Activated T-helper 1 cell treated with anti-CD3 and anti-CD28 coated beads, Interleukin-2, amount 50 U/mL, for 16 hours (primary cell): ENCODE measurements around the gene SPSB2.
"Not testable (repeated sequence)": the region's sequence is repeated elsewhere in the genome, so short reads cannot be mapped to it uniquely, and the experiment has no call there.

Experiments used
- DNase-seq, 2 donors: peaks; one replicate each; pipeline ENCODE4 v3.0.0-alpha.2; 2020; ENCODE audit warnings: low read depth in 1 of 2, low spot score in 1 of 2

The SPSB2 gene

GRCh38 chr12:6902448-6902847 lies 29.3 kb upstream of the SPSB2 start:
- DNase-seq: no peak

GRCh38 chr12:6899837-6900519 lies 26.9 kb upstream of the SPSB2 start:
- DNase-seq: no peak

GRCh38 chr12:6899427-6899826 lies 26.3 kb upstream of the SPSB2 start:
- DNase-seq: no peak

- no peak for DNase-seq
Observed at GRCh38 chr12:6896846-6897435, 23.8 kb upstream of the SPSB2 start.

GRCh38 chr12:6894321-6894720 lies 21.2 kb upstream of the SPSB2 start:
- DNase-seq: no peak

- DNase-seq: not testable (repeated sequence)
Observed at GRCh38 chr12:6892683-6893082, 19.6 kb upstream of the SPSB2 start.

- DNase-seq: no peak
Observed at GRCh38 chr12:6891646-6892001, 18.5 kb upstream of the SPSB2 start.

DNA sequence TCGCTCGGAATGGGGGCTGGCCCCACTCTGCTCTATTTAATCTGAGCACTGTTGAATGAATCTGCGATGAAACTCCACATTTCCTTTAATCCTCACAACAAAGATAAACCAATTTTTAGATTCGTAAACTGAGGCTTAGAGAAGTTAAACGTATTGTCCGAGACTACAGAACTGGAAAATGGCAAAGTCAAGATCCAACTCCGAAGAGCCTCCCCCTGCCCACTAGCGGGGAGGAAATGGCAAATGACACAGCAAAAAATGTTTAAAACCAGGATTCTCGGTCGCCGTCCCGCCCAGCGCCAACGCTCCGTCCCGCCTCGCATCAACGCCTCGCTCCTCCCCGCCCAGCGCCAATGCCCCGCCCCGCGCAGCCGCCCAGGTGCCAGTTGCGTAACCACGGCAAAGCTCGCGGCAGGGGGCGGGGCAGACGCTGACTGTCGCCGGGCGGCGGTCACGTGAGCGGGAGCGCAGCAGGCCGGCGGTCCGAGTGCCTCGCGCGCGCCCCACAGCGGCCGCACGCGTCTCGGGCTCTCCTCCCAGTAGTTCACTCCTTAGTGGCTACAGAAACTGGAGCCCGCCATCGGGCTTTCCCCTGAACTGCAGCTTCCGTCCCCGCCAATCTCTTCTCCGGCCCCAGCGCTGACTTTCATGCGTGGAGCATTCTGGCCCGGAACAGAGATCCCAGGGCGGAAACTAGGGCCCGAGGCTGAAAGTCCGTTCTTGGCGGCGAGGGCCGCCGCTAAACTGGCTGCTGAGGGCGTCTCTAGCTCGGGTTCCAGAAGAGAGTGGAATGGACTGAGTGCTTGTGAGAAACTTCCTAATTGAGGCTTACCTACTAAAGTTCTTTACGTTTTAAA lies 17.9 kb upstream of the SPSB2 start:
- peak; percentile 98 to 99 for DNase-seq

- not testable (repeated sequence) for DNase-seq
Observed at GRCh38 chr12:6889775-6890573, 16.9 kb upstream of the SPSB2 start.

- DNase-seq: not testable (repeated sequence)
Observed at GRCh38 chr12:6888794-6889193, 15.7 kb upstream of the SPSB2 start.

DNA sequence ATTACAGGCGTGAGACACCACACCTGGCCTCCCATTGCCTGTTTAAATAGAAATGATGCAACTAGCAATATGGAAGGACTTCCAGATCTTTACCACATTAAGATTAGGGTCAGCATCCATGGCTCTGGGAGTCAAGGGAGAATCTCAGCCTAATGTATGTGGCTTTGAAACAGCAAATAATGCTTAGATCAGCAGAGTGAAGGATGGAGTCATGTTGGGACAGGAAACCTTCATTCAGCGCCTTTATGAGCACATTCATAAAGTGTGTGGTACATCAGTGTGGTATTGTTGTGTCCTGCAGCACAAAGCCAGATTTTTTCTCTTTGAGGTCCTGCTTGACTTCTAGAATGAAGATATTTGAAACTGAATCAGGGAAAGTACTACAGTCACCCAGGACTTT lies 15.3 kb upstream of the SPSB2 start:
- no peak for DNase-seq

- DNase-seq: no peak
Observed at GRCh38 chr12:6887460-6887859, 14.4 kb upstream of the SPSB2 start.

- DNase-seq: not testable (repeated sequence)
Observed at GRCh38 chr12:6886206-6886999, 13.3 kb upstream of the SPSB2 start.

GRCh38 chr12:6884539-6884938 lies 11.4 kb upstream of the SPSB2 start:
- no peak for DNase-seq

- DNase-seq: no peak
Observed at GRCh38 chr12:6883683-6884082, 10.6 kb upstream of the SPSB2 start.

DNA sequence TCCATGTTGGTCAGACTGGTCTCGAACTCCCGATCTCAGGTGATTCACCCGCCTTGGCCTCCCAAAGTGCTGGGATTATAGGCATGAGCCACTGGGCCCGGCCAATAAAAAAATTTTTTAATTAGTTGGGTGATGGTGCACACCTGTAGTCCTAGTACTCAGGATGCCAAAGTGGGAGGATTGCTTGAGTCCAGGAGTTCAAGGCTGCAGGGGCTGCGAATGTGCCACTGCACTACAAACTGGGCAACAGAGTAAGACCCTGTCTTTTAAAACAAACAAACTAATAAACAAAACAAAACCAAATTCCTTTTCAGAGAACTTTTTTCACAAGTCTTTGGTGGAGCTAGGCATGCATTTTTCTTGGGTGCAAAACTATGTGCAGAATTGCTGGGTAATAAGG lies 10.1 kb upstream of the SPSB2 start:
- DNase-seq: no peak

GRCh38 chr12:6879824-6880223 lies 6.7 kb upstream of the SPSB2 start:
- DNase-seq: not testable (repeated sequence)

DNA sequence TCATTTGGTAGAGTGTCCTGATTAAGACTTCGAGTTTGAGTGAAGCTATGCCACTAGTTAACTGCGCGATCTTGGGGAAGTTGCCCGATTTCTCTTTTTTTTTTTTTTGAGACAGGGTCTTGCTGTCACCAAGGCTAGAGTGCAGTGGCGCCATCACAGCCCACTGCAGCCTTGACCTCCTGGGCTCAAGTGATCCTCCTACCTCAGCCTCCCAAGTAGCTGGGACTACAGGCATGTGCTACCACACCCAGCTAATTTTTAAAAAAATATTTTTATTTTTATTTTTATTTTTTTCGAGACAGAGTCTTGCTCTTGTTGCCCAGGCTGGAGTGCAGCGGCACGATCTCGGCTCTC lies 889 bp upstream of the SPSB2 start:
- not testable (repeated sequence) for DNase-seq

GRCh38 chr12:6872073-6873048 lies 742 bp downstream of the SPSB2 start:
- DNase-seq: peak; percentile 67 to 75
